SH-SY5Y (cell line): ENCODE results near the gene SLC12A4.

Experiments
- GATA2 ChIP-seq: IDR thresholded peaks from 2 replicates; pipeline ENCODE4 v1.6.1; 2011; ENCODE audit warnings: mild to moderate bottlenecking, low read depth, low read length
- GATA3 ChIP-seq: IDR thresholded peaks from 2 replicates; pipeline ENCODE4 v1.6.1; 2011; ENCODE audit warnings: low read depth, mild to moderate bottlenecking, low read length, moderate library complexity

The SLC12A4 gene

GRCh38 chr16:67969254-67970039 lies 1.0 kb upstream of the SLC12A4 start:
- no peak for TF ChIP-seq GATA2
- no peak for TF ChIP-seq GATA3

GRCh38 chr16:67967958-67968399 lies 458 bp downstream of the SLC12A4 start:
- no peak for TF ChIP-seq GATA3
- no peak for TF ChIP-seq GATA2

- TF ChIP-seq GATA3: no peak
Observed at GRCh38 chr16:67967183-67967957, 1.1 kb downstream of the SLC12A4 start.

DNA sequence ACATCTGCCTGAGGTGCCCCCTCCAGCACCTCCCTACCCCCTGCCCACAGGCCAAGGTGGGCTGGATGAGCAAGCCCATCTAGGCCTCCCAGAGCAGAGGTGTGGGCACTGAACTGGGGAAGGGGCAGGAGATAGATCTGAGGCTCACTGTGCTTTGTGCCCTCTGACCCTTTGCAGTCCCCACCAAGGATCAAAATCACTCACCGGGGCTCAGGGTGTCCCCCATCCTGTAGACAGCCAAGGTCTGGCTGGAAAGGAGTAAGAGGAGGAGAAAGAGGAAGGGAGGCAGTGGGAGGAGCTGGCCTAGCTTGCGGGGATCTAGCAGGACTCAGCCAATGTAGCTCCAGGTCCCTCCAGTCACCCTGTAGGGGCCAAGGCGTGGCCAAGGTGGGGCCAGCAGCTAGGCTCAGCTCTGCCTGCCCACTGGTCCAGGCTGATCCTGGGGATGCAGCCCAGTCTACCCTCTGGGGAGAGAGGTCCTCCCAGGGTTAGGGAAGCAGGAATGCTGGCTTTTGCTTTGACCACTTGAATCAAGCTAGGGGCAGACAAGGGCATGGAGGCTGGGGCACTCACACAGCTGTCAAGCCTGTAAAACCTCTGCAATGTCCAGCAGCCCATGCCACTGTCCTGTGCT lies 1.8 kb downstream of the SLC12A4 start:
- TF ChIP-seq GATA2: no peak
- TF ChIP-seq GATA3: no peak

GRCh38 chr16:67965668-67966548 lies 2.5 kb downstream of the SLC12A4 start:
- TF ChIP-seq GATA2: no peak
- TF ChIP-seq GATA3: no peak

GRCh38 chr16:67964477-67965131 lies 3.8 kb downstream of the SLC12A4 start:
- no peak for TF ChIP-seq GATA3
- no peak for TF ChIP-seq GATA2

DNA sequence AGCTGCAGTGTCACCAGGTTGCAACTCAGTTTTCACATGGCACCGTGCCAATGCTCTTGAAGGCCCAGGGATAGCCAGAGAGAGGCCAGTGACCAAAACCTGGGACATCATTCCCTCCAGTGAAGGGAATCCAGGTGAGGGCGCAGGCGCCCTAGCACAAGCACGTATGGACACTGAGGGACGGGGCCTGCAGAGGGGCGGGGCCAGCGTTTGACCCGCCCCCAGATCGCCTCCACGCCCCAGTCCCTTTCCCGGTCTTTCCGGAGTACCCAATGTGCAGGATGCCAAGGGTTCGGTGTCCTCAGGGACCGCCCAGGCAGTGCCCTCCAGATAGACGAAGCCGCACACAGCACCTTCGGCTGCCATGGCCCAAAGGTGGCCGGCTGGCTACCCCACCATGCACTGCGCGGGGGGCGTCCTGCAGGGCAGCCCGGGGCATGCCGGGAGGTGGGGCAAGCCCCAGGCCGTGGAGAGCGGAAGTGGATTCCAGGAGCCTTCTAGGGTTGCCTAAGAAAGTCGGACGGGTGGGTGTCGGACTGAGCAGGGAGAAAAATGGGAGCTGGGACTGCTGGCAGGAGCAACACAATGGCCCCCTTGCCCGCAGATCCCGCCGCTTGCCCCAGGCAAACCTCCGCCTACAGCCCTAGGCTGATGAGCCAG lies 4.6 kb downstream of the SLC12A4 start:
- TF ChIP-seq GATA2: no peak
- TF ChIP-seq GATA3: no peak

- no peak for TF ChIP-seq GATA3
- TF ChIP-seq GATA2: no peak
Observed at GRCh38 chr16:67963292-67963661, 5.2 kb downstream of the SLC12A4 start.

DNA sequence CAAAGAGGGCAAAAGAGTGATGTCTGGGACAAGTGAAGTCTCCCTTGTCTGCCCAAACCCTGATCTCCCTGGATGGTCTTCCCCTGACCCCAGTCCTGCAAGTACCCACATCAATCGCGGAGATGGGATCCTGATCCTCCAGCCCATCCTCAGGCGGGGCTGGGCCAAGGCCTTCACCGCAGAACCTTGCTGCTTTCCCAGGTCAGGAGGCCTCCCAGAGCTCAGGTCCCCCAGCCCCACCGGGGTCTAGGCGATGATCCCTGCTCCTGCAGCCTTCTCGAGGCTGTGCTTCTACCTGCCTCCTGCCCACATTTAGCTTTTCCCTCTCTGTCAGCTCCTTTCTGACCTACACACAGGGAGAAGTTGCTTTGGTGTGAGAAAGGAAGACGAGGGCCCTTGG lies 6.3 kb downstream of the SLC12A4 start:
- TF ChIP-seq GATA2: no peak
- no peak for TF ChIP-seq GATA3

- TF ChIP-seq GATA2 (no peak), GATA3 (no peak)
Observed at GRCh38 chr16:67961551-67961957, 6.9 kb downstream of the SLC12A4 start.

- TF ChIP-seq GATA3 (no peak), GATA2 (no peak)
Observed at GRCh38 chr16:67959536-67960329, 8.7 kb downstream of the SLC12A4 start.

DNA sequence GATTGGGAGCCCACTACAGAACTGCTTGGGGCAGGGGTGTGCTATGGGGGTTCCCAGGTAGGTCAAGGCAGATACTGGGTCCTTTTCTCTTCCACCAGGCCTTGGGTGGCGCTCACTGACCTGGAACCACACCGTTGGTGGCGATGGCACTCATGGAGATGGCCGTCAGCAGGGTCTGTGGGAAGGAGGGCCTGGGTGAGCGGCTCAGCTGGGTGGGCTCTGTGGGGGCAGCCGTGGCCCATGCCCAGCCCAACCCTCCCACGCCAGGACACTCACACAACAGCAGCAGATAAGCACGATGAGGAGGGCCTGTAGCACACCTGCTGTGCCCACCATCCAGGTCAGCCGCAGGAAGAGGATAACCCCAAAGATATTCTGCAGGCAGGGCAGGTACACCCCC lies 10.8 kb downstream of the SLC12A4 start:
- TF ChIP-seq GATA2 (no peak), GATA3 (no peak)
